ENCODE results near the gene TSHZ2.

TSHZ2 gene

DNA sequence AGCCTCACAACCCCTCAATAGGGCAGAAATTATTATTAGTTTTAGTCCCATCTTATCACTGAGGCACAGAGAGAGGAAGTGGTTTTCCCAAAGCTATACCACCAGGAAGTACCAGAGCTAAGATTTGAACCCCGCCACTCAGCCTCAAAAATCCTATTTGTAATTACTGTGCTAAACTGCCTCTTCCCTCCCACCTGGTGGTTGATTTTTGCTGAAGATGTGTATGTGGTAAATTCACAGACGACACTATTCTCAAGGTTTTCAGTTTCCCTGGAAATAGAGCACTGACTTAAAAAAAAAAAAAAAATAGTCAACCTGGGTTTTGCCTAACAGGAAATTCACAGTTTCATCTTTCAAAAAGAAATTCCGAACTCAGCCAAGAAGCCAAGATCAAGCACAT is 57.9 kb downstream of the TSHZ2 start:
- DNase-seq (ENCODE audit: low spot score), result no peak

DNA sequence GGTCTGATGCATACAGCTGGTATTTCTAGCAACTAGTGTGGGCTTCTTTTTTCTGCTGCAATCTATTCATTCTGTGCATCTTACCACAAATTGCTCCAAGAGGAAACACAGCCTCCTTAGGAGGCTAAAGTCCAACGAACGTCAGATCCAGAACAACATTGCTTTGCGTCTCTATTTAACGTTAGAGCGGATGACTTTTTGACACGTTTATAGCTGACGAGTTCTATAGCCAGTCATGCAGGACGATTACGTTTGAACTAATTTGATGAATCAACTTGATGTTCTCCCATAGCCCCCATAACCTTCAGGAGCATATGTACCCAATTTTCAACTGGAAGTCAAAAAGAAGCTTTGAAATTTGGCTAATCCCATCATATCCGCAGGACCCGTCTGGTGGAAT is 59.9 kb downstream of the TSHZ2 start:
- no peak for DNase-seq (ENCODE audit: low spot score)

DNA sequence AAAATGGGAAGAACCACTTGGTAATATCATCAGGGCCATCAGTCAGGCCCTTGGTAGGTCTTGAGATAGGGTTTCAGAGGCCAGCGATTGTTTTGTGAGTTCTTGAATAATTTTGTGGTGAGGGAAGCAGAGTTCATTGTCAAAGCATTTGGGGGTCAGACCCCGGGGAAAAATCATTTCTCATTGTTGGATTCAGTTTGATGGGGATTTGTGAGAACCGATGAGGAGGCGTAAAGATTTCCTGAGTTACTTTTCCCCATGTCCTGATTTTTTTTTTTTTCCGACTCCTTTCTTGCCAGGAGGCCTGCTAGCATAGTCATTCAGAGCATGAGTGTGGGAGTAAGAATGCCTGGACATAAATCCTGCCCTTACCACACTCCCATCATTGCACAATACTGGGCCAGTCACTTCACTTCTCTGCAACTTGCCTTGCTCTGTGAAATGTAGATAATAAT is 60.3 kb downstream of the TSHZ2 start:
- DNase-seq (ENCODE audit: low spot score), result peak; percentile 89

DNA sequence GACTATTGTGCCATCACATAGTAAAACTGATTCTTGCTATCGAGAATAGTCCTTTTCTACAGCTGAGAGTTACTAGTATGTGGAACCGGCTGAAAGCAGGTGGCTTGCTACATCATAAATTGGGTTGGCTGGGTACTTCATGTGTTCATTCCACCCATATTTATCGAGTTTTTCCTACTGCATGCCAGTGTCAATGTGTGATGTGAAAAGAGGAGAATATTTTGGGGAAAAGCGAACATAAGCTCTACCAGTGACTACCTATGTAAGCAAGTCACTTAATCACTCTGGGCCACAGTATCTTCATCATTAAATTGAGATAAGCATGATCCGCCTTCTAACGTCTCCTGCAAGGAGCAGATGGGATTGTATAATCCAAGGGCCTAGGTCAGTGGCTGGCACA is 61.0 kb downstream of the TSHZ2 start:
- DNase-seq (ENCODE audit: low spot score), result no peak

DNA sequence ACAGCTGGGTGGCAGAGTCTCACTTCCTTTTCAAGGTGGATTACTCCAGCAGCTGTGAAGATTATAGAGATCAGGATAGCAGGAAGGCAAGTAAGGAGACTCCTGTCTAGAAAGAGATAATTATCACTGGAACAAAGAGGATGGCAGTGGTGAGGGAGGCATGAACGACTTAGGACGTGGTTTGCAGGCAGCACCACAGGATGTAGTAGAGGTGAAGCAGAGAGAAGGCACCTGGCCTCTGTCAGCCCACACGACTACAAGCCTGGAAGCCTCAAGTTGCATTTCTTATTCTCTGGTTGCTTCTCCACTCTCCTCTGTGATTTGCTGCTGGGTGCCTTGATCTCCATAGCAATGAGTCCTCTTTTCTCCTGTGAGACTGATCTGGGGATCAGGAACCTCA is 62.7 kb downstream of the TSHZ2 start:
- DNase-seq (ENCODE audit: low spot score), result no peak

DNA sequence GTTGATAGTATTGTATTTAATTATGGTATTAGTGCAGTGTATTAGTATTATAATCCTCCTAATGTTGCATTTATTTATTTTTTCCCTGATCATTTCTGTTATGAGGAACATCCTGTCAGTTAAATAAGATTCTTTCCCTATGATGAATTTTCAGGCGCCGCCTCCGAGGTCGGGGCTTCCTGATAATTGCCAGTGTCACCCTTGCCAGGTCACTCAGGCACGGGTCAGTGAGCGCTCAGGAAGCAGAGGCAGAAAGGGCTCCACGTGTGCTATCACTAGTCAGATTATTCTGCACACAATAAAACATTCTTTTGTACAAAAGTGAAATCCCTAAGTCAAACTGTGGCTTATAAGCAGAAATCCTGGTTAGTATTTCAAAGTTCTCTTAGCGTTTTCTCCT is 64.8 kb downstream of the TSHZ2 start:
- DNase-seq (ENCODE audit: low spot score), result no peak

DNA sequence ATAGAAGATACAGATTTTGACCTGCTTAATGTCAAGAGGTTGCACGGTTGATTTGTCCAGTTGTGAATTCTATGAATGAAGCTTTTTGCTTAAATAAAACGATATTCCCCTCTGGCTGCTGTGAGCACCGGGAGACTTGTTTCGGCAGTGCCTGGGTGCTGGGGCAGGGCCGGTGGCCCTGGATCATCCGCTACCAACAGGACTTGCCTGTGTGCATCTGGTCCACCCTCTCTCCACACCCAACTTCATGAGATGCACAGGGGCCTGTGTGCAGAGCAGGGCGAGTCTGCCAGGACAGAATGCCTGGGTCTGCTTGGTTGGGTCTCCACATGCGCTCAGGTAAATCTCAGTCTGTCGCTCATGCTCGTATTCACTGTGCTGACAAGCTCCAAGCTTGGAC is 65.5 kb downstream of the TSHZ2 start:
- no peak for DNase-seq (ENCODE audit: low spot score)

DNA sequence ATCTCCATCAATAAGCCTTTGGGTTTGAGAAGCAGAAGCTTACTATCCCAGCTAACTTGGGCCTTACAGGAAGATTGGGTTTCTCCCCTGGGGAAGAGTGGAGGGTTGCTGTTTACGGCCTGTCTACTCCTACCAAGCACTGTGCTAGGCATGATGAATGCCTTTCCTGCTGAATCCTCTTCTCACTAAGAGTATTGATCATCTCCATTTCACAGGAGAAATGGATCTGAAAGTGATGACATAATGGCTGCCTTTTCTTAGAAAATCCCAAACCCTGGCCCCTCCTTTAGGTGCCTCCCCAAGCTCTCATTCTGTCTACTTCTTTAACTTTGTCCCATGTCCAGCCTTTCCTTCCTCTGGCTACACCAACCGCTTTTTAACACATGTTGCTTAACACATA is 66.1 kb downstream of the TSHZ2 start:
- no peak for DNase-seq (ENCODE audit: low spot score)

DNA sequence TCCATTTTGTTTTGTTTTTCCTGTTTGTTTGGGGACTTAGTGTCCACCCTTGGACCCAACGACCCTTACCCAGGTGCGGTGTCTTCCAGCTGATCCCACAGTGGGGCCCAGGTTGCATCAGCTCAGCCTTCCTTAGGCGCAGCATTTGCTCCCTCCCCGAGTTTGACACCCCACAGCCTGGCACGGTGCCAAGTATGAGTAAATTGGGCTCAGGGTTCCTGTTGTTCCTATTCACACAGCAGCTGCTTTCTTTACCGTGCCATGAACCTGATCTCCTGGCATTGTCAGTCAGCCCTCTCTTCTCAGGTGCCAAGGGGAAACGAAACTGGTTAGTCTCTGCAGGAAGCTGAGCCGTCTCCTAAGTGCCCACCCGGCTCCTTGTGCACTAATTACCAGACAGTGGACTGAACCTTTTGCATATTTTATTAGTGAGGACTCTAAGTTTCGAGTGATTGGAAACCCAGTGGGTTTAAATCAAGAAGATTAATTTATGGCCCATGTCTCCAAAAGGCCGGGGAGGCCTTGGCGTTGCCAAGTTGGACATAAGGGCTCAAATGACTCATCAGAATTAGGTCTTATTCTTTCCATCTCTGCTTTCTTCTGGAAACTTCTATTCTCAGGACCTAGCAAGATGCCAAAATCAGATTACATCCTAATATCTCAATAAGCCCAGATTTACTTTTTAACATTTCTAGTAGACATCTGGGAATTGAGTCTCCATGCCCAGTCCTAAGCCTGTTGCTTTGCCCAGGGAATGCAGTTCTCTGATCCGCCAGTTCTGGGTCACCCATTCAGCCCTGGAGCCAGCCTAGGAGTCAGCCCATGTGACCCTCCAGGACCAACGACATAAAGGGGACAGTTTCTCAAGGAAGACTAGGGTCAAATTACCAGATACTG is 68.8 kb downstream of the TSHZ2 start:
- DNase-seq (ENCODE audit: low spot score), result no peak

DNA sequence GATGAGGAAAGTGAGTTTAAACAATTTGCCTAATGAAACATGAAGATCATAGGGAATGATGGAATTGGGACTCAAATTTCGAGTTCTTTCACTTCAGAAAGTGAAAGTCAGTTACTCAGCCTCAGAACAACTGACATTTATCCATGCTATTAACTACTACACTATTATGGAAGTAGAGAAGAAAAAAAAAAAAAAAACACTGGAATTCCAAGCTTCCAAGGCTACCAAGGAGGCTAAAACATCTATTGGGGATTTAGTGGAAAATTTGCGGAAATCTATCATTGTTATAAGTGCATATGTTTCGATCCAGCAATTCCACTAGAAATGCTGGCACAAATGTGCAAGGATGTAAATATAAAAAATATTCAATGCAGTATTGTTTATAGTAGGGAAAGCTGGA is 70.4 kb downstream of the TSHZ2 start:
- DNase-seq (ENCODE audit: low spot score), result no peak

DNA sequence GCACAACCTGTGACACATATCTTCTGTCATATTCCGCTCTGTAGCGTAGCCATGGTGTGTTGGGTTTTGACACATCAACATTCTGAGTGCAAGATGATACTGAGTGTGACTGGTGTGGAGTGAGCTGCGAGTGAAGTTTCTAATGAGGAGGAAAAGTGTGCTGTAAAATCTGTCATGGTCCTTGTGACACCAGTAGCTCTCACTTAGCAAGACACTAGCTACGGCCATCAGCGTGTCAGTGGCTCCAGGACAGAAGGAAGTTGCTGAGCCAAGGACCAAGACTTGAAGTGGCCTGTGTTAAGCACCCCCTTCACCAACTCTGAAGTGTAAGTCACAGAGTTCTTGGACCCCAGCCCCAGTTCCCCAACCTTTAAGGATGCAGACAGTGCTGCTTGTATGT is 72.1 kb downstream of the TSHZ2 start:
- DNase-seq (ENCODE audit: low spot score), result no peak

DNA sequence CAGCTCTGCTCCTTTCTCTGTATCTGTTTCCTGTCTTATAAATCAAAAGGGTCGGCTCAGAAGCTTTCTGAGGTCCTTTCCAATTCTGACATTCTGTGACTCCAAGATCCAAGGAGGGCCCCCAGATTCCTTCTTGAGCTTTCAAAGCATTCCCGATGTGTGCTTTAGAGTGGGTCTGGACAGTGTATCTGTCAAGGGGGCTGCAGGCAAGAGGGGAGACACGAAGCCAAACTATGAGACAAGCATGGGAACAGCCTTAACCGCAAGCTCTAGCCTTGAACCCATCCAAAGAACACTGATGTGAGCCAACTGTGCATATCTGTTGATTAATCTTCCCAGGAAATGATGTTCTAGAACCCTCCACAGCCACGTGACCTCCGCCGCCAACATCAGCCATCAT is 73.8 kb downstream of the TSHZ2 start:
- DNase-seq (ENCODE audit: low spot score), result no peak

DNA sequence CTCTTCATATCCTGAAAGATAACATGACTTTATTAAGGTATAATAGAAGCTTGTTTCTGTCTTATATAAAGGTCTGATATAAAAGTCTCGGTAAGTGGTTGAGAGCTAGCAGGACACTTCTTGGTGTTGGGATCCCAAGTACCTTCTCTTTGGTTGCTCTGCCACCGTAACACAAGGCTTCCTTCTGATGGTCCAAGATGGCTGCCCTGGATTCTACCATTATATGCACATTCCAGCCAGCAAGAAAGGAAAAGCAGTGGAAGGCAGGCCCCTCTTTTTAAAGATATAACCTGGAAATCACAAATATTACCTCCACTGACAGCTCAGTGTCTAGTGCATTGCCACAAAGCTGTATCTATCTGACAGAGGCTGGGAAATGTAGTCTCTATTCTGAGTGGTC is 75.0 kb downstream of the TSHZ2 start:
- no peak for DNase-seq (ENCODE audit: low spot score)

DNA sequence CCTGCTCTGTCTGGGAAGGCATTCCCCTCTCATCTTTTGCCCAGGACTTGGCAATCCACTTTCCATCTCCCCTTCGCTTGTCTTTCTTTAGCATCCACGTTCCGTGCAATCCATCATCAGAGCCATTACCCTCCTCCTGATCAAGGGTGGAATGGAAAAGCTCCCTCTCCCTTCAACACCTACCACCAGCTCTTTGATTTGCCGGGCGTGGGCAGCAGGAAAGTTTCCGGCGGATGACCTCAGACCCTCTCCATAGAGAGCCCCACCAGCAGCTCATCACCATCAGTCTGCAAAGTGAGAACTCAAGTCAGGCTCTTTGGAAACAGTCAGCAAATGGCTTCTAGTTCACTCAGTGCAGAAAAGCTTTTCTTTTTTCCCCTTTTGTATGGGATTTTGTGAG is 76.2 kb downstream of the TSHZ2 start:
- no peak for DNase-seq (ENCODE audit: low spot score)

DNA sequence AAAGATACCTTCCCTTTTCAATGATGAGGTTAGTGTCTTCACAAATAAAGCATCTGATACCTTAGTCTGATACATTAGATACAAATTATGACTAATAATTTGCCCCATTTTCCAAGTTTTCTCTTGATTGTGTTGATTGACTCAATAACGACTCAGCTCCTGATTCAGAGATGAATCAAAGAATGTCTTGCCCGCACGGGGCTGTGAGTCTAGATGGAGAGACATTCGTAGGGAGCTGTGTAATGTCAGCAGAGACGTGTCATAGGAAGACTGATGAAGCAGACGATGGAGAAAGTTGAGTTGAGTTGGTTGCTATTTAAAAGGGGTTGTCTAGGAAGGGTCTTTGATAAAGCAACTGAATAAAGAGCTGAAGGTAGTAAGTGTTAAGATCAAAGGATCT is 78.2 kb downstream of the TSHZ2 start:
- no peak for DNase-seq (ENCODE audit: low spot score)

DNA sequence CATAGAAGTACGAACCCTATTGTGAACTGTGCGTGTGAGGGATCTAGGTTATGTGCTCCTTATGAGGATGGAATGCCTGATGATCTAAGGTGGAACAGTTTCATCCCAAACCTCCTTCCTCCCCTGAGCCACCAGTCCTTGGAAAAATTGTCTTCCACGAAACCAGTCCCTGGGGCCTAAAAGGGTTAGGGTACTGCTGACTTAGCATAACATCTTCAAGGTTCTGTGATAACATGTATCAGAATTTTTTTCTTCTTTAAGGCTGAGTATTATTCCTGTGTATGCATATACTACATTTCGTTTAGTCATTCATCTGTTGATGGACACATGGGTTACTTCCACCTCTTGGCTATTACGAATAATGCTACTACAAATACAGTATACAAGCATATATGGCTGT is 80.2 kb downstream of the TSHZ2 start:
- DNase-seq (ENCODE audit: low spot score), result no peak

DNA sequence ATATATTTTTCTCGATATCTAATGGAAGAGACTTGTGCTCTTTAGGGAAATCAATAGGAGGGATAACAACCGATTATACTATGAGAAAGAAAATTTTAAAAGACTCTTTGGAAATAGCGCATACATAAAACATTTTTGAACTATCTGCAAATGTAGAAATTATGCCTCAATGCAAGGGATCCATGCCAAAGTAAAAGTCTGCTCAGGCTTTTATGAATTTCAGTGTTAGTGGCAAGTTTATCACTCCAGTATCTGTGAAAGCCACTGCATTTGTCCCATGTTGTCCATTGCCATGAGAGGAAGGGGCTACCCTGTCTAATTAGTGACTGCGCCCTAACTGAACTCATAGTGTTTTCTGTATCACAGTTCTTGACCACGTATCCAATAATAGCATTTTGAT is 81.4 kb downstream of the TSHZ2 start:
- no peak for DNase-seq (ENCODE audit: low spot score)

DNA sequence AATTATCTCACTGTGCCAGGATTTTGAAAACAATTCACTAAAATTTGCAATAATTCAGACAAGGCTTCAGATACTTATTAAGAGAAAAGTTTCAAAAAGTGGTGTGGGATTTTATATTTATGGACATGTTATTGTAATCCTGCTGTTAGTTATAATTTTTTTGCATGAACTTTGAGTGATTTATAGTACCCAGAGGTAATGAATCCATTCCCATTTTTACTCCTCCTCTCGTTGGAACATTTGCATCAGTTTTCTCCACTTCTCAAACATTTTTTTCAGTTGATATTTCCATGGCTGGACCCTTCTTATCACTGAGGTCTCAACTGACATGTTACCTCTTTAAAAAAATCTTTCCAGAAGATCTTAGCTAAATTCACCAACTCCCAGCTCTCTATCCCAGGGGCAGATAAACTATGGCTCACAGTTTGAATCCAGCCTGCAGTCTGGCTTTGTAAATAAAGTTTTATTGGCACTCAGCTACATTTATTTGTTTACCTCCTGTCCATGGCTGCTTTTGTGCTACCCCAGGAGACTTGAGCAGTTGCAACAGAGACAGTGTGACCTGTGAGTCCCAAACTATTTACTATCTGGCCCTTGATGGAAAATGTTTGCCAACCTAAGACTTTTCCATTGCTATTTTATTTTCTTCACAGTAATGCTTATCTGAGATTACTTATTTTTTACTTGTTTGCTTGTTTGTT is 83.4 kb downstream of the TSHZ2 start:
- no peak for DNase-seq (ENCODE audit: low spot score)

DNA sequence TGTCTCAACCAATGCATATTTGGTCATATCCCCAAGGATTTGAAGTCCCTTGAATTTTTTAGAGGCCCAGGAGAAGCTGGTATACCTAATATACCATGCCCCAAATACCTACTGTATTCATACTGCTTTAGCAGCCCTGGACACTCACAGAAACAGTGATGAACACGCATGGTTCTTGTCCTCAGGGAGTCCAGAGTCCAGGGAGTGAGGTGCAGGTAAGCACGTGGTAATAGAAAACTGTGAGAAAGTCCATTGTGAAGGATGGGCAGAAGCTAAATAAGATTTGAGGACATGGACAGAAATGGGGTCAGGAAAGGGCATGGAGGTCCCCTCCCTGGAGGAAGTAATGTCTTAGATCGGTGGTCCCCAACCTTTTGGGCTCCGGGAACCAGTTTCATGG is 85.4 kb downstream of the TSHZ2 start:
- no peak for DNase-seq (ENCODE audit: low spot score)

DNA sequence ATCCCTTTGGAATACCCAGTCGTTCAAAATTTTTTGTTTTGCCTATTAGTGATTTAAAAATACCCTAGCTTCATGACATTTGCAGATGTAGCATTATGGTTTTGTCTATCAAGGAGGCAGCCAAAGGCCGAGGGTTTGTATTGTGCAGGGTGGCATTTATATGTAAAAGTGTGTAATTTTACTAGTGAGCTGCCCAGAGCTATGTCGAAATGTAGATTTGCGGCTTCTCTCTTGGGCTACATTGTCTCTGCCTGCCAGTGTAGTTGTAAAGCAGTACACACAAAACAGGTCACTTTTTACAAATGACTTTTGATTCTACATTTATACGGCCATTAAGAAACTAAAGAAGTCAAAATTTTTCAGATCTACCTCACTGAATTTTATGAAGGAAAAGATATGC is 87.7 kb downstream of the TSHZ2 start:
- no peak for DNase-seq (ENCODE audit: low spot score)

DNA sequence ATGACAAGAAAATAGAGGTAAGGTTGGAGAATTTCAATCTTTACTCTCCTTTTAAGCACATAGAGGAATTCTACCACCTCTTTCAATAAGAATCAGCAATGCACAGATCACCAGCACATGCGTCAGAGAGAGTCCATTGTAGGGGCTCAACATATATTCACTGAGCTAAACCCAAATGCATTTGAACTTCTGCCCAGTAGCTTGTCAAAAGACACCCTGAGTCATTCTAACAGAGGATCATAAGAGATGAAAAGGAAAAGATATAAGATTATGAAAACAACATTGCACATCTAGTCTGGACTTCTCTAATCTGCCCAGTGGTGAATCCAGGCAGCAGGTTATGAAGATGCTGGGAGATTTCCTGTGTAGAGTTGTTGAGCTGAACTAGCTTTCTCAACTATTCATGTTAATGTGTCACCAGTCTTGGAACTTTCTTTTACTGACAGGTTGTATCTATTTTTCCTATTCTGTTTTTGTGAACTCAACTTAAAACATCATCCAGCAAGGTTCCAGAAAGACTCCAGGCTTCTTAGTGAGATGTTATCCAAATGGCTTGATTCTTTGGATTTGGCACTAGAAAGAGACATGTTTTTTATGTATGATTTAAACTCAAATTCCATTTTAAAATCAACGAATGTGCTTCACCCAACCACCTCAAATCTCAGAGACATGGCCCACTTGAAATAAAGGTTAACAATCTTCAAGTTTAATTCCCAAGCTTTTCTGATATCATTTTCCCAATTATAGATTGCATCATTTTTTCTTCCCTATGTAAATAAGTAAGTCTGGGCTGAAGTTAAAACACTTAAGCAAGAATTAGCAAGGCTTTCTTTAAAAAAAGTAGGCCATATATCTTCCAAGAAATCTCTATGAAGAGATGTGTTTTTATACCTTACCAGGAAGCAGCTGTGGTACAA is 89.3 kb downstream of the TSHZ2 start:
- DNase-seq (ENCODE audit: low spot score), result no peak

DNA sequence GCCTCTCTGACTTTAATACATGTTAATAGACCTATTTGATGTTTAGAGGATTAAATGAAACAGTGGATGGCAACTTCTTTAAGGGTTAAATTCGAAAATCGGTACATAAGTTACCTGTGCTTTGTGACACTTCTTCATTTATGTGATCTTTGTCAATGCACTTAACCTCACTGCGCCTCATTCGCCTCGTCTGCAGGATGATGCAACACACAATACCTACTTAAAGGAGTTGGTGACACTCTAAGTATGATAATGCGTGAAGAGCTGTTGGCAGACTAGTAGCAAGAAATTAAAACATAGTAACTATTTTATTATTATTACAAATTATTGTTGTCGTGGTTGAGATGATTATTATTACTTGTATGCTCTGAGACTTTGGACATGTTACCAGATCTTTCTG is 92.8 kb downstream of the TSHZ2 start:
- DNase-seq (ENCODE audit: low spot score), result no peak

DNA sequence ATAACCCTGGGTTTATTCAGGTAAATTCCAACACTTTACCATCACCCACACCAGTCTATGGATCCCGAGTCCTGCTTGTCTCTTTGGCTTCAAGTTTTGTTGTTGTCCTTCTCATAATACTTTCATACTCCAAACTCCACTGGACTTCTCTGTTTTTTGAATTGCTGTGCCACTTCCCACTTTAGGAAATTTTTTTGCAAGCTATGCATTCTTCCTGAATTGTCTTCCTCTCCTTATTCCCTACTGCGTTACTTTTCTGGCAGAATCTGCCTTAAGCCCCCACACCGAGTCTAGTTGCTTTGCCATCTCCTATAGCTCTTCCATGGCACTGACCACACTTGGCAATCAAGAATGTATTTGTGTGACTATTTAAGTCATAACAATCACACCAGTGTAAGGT is 96.1 kb downstream of the TSHZ2 start:
- no peak for DNase-seq (ENCODE audit: low spot score)
